ENCODE measurements around the gene MBNL2. TPM values are rescaled to one million over a fixed set of nuclear protein-coding genes. Genes with fewer than 3 reads are reported as not detected.

Gene MBNL2
- total and polyA plus RNA-seq, 5 donors from 2014 or later, result 15.6 to 37.2 (median 17.6) TPM

GRCh38 chr13:97221466-97221865 lies 667 bp upstream of the MBNL2 start:
- peak overlapping the region in 1 of 3 donors; percentile 90 for H3K27ac Mint-ChIP-seq
- Histone ChIP-seq H3K27me3 (ENCODE audit: control insufficient read depth, insufficient read depth, low read length) (no peaks in the 10 kb centered on the region), H3K27ac (ENCODE audit: insufficient read depth, low read length, poor library complexity, severe bottlenecking) (peak overlapping the region; percentile 83), H3K4me1 (ENCODE audit: control insufficient read depth, insufficient read depth, low read length, poor library complexity, severe bottlenecking) (peaks cover 38% of the 10 kb centered on the region), H3K36me3 (ENCODE audit: control insufficient read depth, insufficient read depth, low read length) (no peaks in the 10 kb centered on the region), H3K9me3 (ENCODE audit: control insufficient read depth in 2 of 2, low read length in 2 of 2) (no peaks in the 10 kb centered on the region), H3K4me3 (ENCODE audit: low read depth, low read length) (peak overlapping the region; percentile 96)
- ATAC-seq (ENCODE audit: low read depth in 2 of 2) (no peak), DNase-seq (no peak)
- peaks cover 18 to 37% (median 25%) of the 10 kb centered on the region in 4 donors for H3K4me1 Mint-ChIP-seq
- H3K9me3 Mint-ChIP-seq, result no peaks in the 10 kb centered on the region
- H3K4me3 Mint-ChIP-seq, result peak overlapping the region in 2 of 4 donors; percentile 89 to 96
- H3K36me3 Mint-ChIP-seq, result no peaks in the 10 kb centered on the region
- H3K27me3 Mint-ChIP-seq, result no peaks in the 10 kb centered on the region

DNA sequence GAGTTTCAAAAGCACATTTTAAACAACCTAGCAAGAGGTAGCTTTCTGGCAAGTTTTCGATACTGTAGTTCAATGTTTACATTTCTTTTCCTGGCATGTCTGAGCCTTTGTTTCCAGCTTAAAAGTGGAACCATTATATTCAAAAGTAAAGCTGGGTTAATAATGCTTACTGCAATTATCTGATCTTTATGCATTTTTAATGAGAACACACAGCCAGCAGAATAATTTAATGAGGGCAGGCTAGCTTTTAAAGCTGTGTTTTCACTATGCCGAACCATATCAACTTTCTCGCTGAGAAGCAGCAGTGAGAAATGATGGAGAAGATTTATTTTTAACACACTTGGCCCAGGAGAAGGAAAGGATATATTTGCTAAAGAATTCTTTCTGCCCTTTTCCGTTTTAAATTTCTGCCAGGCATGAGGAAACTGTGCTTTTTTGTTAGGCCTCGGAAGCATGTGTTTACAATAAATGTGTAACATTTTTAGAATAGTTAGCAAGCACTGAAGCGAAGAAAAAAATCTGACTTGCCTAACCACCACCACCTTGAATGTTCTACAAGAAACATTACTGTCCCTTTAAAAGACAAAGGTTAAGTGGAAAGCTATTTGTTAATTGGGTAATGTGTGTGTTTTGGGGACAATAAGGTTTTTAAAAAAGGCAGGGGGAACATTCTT lies 1.0 kb downstream of the MBNL2 start:
- Histone ChIP-seq H3K4me1 (ENCODE audit: control insufficient read depth, insufficient read depth, low read length, poor library complexity, severe bottlenecking) (peaks cover 55% of the 10 kb centered on the region), H3K27ac (ENCODE audit: insufficient read depth, low read length, poor library complexity, severe bottlenecking) (peak overlapping the region; percentile 83), H3K27me3 (ENCODE audit: control insufficient read depth, insufficient read depth, low read length) (no peaks in the 10 kb centered on the region), H3K4me3 (ENCODE audit: low read depth, low read length) (peak overlapping the region; percentile 96), H3K36me3 (ENCODE audit: control insufficient read depth, insufficient read depth, low read length) (no peaks in the 10 kb centered on the region), H3K9me3 (ENCODE audit: control insufficient read depth in 2 of 2, low read length in 2 of 2) (no peaks in the 10 kb centered on the region)
- Mint-ChIP-seq H3K36me3 (no peaks in the 10 kb centered on the region), H3K4me1 (peaks cover 25 to 52% (median 38%) of the 10 kb centered on the region in 4 donors), H3K27ac (peak overlapping the region; percentile 90 to 98 (median 97)), H3K9me3 (no peaks in the 10 kb centered on the region), H3K27me3 (no peaks in the 10 kb centered on the region), H3K4me3 (peak overlapping the region; percentile 89 to 96 (median 94))
- ATAC-seq (ENCODE audit: low read depth in 2 of 2) (no peak), DNase-seq (peak in 2 of 3 donors; percentile 20 to 23)

DNA sequence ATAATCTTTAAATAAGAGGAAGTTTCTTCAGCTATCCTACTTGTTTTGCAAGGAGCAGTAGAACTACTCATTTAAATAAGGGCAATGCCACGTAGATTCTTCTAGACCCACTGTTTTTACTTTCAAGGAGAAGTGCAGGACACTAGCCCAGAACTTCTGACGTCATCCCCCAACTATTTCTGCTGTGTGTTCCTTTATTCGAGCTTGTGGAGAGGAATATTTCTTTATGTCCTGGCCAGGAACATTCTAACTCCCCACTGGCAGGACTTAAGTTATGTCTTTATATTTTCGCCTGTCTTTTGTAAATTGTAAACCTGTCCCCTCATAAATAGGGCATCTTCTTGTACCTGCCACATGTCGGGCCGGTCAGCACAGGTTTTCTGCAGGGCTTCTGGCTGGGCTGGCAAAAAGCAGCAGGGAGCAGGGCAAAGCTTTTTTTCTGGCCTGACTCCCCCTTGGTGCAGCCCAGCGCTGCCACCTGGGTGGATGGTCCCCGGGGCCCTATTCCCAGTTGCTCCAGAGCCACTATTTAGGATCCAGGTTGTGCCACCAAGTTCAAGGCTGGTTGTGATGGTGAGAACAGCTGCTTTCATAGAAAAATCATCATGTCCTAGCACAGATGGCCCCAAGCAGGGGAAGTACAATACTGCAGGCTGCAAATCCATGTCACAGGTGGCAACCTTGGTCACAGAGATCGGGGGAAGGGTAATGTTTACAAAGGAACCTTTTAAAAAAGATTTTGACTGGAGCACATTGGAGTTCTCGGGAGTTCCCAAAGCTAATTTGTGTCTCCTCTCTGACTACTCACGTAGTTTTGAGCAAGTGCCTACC lies 1.8 kb downstream of the MBNL2 start:
- Mint-ChIP-seq H3K4me1 (peaks cover 25 to 55% (median 39%) of the 10 kb centered on the region in 4 donors), H3K36me3 (no peaks in the 10 kb centered on the region), H3K27ac (peak overlapping the region; percentile 90 to 98 (median 97)), H3K9me3 (no peaks in the 10 kb centered on the region), H3K27me3 (no peaks in the 10 kb centered on the region), H3K4me3 (peak overlapping the region; percentile 89 to 96 (median 94))
- Histone ChIP-seq H3K4me1 (ENCODE audit: control insufficient read depth, insufficient read depth, low read length, poor library complexity, severe bottlenecking) (peaks cover 55% of the 10 kb centered on the region), H3K4me3 (ENCODE audit: low read depth, low read length) (peak overlapping the region; percentile 96), H3K9me3 (ENCODE audit: control insufficient read depth in 2 of 2, low read length in 2 of 2) (no peaks in the 10 kb centered on the region), H3K27ac (ENCODE audit: insufficient read depth, low read length, poor library complexity, severe bottlenecking) (peak overlapping the region; percentile 83), H3K27me3 (ENCODE audit: control insufficient read depth, insufficient read depth, low read length) (no peaks in the 10 kb centered on the region), H3K36me3 (ENCODE audit: control insufficient read depth, insufficient read depth, low read length) (no peaks in the 10 kb centered on the region)
- peak in 2 of 3 donors; percentile 13 to 38 for DNase-seq
- no peak for ATAC-seq (ENCODE audit: low read depth in 2 of 2)

- Mint-ChIP-seq H3K9me3 (no peaks in the 10 kb centered on the region), H3K27me3 (no peaks in the 10 kb centered on the region), H3K36me3 (peaks cover 4% of the 10 kb centered on the region), H3K4me3 (peak overlapping the region; percentile 89 to 96 (median 94)), H3K27ac (peak overlapping the region; percentile 90 to 98 (median 97)), H3K4me1 (peaks cover 31 to 62% (median 43%) of the 10 kb centered on the region in 4 donors)
- Histone ChIP-seq H3K4me3 (ENCODE audit: low read depth, low read length) (peak overlapping the region; percentile 96), H3K36me3 (ENCODE audit: control insufficient read depth, insufficient read depth, low read length) (no peaks in the 10 kb centered on the region), H3K4me1 (ENCODE audit: control insufficient read depth, insufficient read depth, low read length, poor library complexity, severe bottlenecking) (peaks cover 55% of the 10 kb centered on the region), H3K27me3 (ENCODE audit: control insufficient read depth, insufficient read depth, low read length) (no peaks in the 10 kb centered on the region), H3K9me3 (ENCODE audit: control insufficient read depth in 2 of 2, low read length in 2 of 2) (no peaks in the 10 kb centered on the region), H3K27ac (ENCODE audit: insufficient read depth, low read length, poor library complexity, severe bottlenecking) (peak overlapping the region; percentile 83)
- DNase-seq (peak; percentile 21 to 62 (median 22)), ATAC-seq (ENCODE audit: low read depth in 2 of 2) (no peak)
Observed at GRCh38 chr13:97224544-97225300, 2.6 kb downstream of the MBNL2 start.

GRCh38 chr13:97225533-97225932 lies 3.4 kb downstream of the MBNL2 start:
- no peaks in the 10 kb centered on the region for H3K9me3 ChIP-seq (ENCODE audit: control insufficient read depth in 2 of 2, low read length in 2 of 2)
- H3K27me3 ChIP-seq (ENCODE audit: control insufficient read depth, insufficient read depth, low read length), result no peaks in the 10 kb centered on the region
- Mint-ChIP-seq H3K27ac (peak overlapping the region; percentile 90 to 98 (median 97)), H3K4me1 (peaks cover 33 to 70% (median 49%) of the 10 kb centered on the region in 4 donors), H3K4me3 (peak overlapping the region; percentile 89 to 96 (median 94)), H3K36me3 (peaks cover 6% of the 10 kb centered on the region), H3K27me3 (no peaks in the 10 kb centered on the region), H3K9me3 (no peaks in the 10 kb centered on the region)
- peak overlapping the region; percentile 96 for H3K4me3 ChIP-seq (ENCODE audit: low read depth, low read length)
- peaks cover 55% of the 10 kb centered on the region for H3K4me1 ChIP-seq (ENCODE audit: control insufficient read depth, insufficient read depth, low read length, poor library complexity, severe bottlenecking)
- ATAC-seq (ENCODE audit: low read depth in 2 of 2) (no peak), DNase-seq (peak in 1 of 3 donors; percentile 22)
- peak overlapping the region; percentile 83 for H3K27ac ChIP-seq (ENCODE audit: insufficient read depth, low read length, poor library complexity, severe bottlenecking)
- no peaks in the 10 kb centered on the region for H3K36me3 ChIP-seq (ENCODE audit: control insufficient read depth, insufficient read depth, low read length)

DNA sequence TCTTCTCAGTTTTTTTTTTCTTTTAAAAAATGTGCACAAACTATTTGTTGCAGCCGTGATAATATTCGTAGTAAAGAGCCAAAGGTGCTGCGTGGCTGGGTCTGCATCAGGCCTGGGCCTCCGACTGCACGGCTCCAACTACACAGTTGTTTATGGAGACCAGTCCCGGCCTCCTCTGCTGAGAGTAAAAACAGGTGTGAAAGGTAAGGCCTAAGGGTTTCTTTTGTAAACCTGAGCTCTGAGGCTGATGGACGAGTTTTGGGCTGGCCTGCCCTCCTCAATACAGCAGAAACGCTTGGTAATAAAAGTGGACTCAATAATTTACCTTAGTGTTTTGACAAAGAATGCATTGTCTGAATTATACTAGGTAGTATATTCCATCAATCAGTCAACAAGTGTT lies 3.9 kb downstream of the MBNL2 start:
- H3K9me3 Mint-ChIP-seq, result no peaks in the 10 kb centered on the region
- ATAC-seq (ENCODE audit: low read depth in 2 of 2), result no peak
- Histone ChIP-seq H3K27ac (ENCODE audit: insufficient read depth, low read length, poor library complexity, severe bottlenecking) (peak overlapping the region; percentile 83), H3K4me3 (ENCODE audit: low read depth, low read length) (peak overlapping the region; percentile 96), H3K36me3 (ENCODE audit: control insufficient read depth, insufficient read depth, low read length) (no peaks in the 10 kb centered on the region), H3K4me1 (ENCODE audit: control insufficient read depth, insufficient read depth, low read length, poor library complexity, severe bottlenecking) (peaks cover 55% of the 10 kb centered on the region), H3K27me3 (ENCODE audit: control insufficient read depth, insufficient read depth, low read length) (no peaks in the 10 kb centered on the region), H3K9me3 (ENCODE audit: control insufficient read depth in 2 of 2, low read length in 2 of 2) (no peaks in the 10 kb centered on the region)
- peaks cover 33 to 74% (median 51%) of the 10 kb centered on the region in 4 donors for H3K4me1 Mint-ChIP-seq
- H3K36me3 Mint-ChIP-seq, result peaks cover 9% of the 10 kb centered on the region
- peak overlapping the region; percentile 90 to 98 (median 97) for H3K27ac Mint-ChIP-seq
- peak overlapping the region; percentile 89 to 96 (median 94) for H3K4me3 Mint-ChIP-seq
- no peaks in the 10 kb centered on the region for H3K27me3 Mint-ChIP-seq
- DNase-seq, result no peak
